HepG2 (cell line): ENCODE data around the gene CPN1. TPM values are rescaled to one million over a fixed set of nuclear protein-coding genes. Genes with fewer than 3 reads are reported as not detected.
A peak's percentile ranks its signal among the peaks of the same experiment; 100 is the strongest.

Experiments used
- EHMT2 ChIP-seq: fragments of 200-600 bp; sonication (generic); IDR thresholded peaks from 2 replicates; pipeline ENCODE4 v1.7.0; 2017; ENCODE audit warnings: antibody characterized with exemption, low read depth, low read length, borderline replicate concordance
- ETV5 ChIP-seq: IDR thresholded peaks from 2 replicates; pipeline ENCODE4 v1.6.1; 2018; ENCODE audit warnings: missing biosample characterization, missing genetic modification reagents, inconsistent platforms, borderline replicate concordance
- FOXA1 ChIP-seq, 2 experiments: fragments of 450-650 bp in 1 of 2; sonication (generic) in 1 of 2; formaldehyde crosslinking in 1 of 2; IDR thresholded peaks; 2 replicates each; pipeline versions ENCODE4 v1.4.0 to v1.6.1; 2016 to 2020; ENCODE audit warnings: missing genetic modification reagents in 1 of 2
- ISL2 ChIP-seq: sonication (generic); formaldehyde crosslinking; IDR thresholded peaks from 2 replicates; pipeline ENCODE4 v1.5.0; 2020; ENCODE audit warnings: missing genetic modification reagents
- LRRFIP1 ChIP-seq: sonication (generic); formaldehyde crosslinking; conservative IDR thresholded peaks from 2 replicates; pipeline ENCODE4 v1.4.0; 2020; ENCODE audit warnings: missing genetic modification reagents
- MXD4 ChIP-seq: IDR thresholded peaks from 2 replicates; pipeline ENCODE4 v1.6.1; 2016; ENCODE audit warnings: mild to moderate bottlenecking, missing biosample characterization, missing genetic modification reagents
- NCOA2 ChIP-seq: sonication (generic); formaldehyde crosslinking; IDR thresholded peaks from 2 replicates; pipeline ENCODE4 v1.8.0; 2022; ENCODE audit warnings: inconsistent platforms
- NR2F6 ChIP-seq, 2 experiments: IDR thresholded peaks; 2 replicates each; pipeline ENCODE4 v1.6.1; 2016; ENCODE audit warnings: antibody characterized with exemption in 1 of 2, mild to moderate bottlenecking in 1 of 2
- RXRB ChIP-seq: IDR thresholded peaks from 2 replicates; pipeline ENCODE4 v1.6.1; 2016; ENCODE audit warnings: borderline replicate concordance, missing genetic modification reagents, missing compliant biosample characterization
- TBX3 ChIP-seq: fragments of 450-650 bp; IDR thresholded peaks from 2 replicates; pipeline ENCODE4 v1.6.1; 2017; ENCODE audit warnings: antibody characterized with exemption, mild to moderate bottlenecking, inconsistent platforms, borderline replicate concordance
- ZNF12 ChIP-seq: sonication (generic); formaldehyde crosslinking; IDR thresholded peaks from 2 replicates; pipeline ENCODE4 v1.5.0; 2020; ENCODE audit warnings: missing genetic modification reagents
- ZNF232 ChIP-seq: sonication (generic); formaldehyde crosslinking; IDR thresholded peaks from 2 replicates; pipeline ENCODE4 v1.4.0; 2020; ENCODE audit warnings: missing genetic modification reagents, borderline replicate concordance
- ZNF614 ChIP-seq: IDR thresholded peaks from 2 replicates; pipeline ENCODE4 v1.6.1; 2018; ENCODE audit warnings: missing biosample characterization, missing genetic modification reagents, inconsistent platforms, borderline replicate concordance
- ZNF841 ChIP-seq: sonication (generic); formaldehyde crosslinking; IDR thresholded peaks from 2 replicates; pipeline ENCODE4 v1.8.1; 2023; ENCODE audit warnings: missing genetic modification reagents, borderline replicate concordance
- ZNF883 ChIP-seq: sonication (generic); formaldehyde crosslinking; IDR thresholded peaks from 2 replicates; pipeline ENCODE4 v1.5.1; 2020; ENCODE audit warnings: mild to moderate bottlenecking, missing genetic modification reagents; ENCODE audit errors: not compliant biosample characterization
- polyA plus RNA-seq, 8 experiments: library from polyadenylated mRNA; depleted of rRNA in 3 of 8; stranded (reverse) in 7 of 8; unstranded in 1 of 8; fragments of >200 nt; fragmentation: Illumina TruSeq in 4 of 8; extraction: Trizol in 4 of 8; gene quantifications; 2 replicates each; pipeline versions ENCODE4 v1.2.1 to v1.2.3, GENCODE V29; 2011 to 2016; ENCODE audit warnings: low read depth in 4 of 8, missing spikeins in 1 of 8, mixed read lengths in 1 of 8; ENCODE audit not compliant: insufficient read depth in 1 of 8
- total RNA-seq, 5 experiments: library from RNA; depleted of rRNA; stranded (reverse); fragments of >200 nt; fragmentation: Illumina TruSeq; extraction: Trizol; gene quantifications; 2 replicates each; pipeline ENCODE4 v1.2.3, GENCODE V29; 2016; ENCODE audit warnings: low read depth in 1 of 5
- TF ChIP-seq, protein P1 (sequence below): sonication (generic); formaldehyde crosslinking; IDR thresholded peaks from 2 replicates; pipeline ENCODE4 v1.5.0; 2020; ENCODE audit warnings: mild to moderate bottlenecking, missing genetic modification reagents, borderline replicate concordance
- TF ChIP-seq, protein P2 (sequence below): sonication (generic); formaldehyde crosslinking; IDR thresholded peaks from 2 replicates; pipeline ENCODE4 v1.5.1; 2020; ENCODE audit warnings: missing genetic modification reagents, mild to moderate bottlenecking, borderline replicate concordance

CPN1 gene
- total and polyA plus RNA-seq, 2 of the 13 experiments (the other 11 are each of a cell fraction or from before 2014, with no cell fraction given): 17.3 to 35.1 TPM

DNA sequence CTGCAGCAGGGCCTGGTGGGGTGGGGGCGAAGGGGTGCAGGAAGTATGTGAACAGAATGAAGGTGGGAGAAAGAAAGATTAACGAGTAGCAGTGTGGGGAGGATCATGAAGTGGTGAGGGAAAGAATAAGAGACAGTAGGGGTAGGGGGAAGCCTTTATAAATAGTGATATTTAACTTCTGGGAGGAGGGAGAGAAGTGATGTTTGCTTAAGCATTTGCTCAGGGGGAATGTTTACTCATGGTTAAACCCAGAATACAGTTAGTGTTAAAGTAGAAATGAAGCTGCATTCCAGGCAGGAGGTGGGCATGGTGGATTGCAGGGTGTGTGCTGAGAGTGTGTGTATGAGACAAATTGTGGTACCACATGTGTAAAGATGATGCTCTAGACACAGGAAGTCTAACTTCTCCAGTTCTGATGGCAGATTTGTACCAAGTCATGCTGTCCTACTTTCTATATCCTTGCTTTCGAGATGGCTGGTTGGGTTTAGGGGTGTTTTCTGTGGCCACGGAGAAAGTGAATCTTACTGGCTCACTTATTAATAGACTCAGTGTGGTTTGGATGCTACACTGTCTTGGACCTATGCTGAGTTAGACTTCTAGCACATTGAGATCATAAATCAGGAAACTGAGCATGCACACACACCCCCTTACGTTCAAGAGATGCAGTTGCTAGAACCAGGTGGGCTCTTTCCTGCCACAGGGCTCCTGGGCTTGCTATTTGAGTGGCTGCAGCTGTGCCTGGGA is 61.4 kb downstream of the CPN1 start (continued):
- TF ChIP-seq, protein P1, sequence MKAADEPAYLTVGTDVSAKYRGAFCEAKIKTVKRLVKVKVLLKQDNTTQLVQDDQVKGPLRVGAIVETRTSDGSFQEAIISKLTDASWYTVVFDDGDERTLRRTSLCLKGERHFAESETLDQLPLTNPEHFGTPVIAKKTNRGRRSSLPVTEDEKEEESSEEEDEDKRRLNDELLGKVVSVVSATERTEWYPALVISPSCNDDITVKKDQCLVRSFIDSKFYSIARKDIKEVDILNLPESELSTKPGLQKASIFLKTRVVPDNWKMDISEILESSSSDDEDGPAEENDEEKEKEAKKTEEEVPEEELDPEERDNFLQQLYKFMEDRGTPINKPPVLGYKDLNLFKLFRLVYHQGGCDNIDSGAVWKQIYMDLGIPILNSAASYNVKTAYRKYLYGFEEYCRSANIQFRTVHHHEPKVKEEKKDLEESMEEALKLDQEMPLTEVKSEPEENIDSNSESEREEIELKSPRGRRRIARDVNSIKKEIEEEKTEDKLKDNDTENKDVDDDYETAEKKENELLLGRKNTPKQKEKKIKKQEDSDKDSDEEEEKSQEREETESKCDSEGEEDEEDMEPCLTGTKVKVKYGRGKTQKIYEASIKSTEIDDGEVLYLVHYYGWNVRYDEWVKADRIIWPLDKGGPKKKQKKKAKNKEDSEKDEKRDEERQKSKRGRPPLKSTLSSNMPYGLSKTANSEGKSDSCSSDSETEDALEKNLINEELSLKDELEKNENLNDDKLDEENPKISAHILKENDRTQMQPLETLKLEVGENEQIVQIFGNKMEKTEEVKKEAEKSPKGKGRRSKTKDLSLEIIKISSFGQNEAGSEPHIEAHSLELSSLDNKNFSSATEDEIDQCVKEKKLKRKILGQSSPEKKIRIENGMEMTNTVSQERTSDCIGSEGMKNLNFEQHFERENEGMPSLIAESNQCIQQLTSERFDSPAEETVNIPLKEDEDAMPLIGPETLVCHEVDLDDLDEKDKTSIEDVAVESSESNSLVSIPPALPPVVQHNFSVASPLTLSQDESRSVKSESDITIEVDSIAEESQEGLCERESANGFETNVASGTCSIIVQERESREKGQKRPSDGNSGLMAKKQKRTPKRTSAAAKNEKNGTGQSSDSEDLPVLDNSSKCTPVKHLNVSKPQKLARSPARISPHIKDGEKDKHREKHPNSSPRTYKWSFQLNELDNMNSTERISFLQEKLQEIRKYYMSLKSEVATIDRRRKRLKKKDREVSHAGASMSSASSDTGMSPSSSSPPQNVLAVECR (CRISPR knock-in tag): no peak
- TF ChIP-seq NR2F6 (IDR thresholded peaks at IDR 0.05): no peak
- peak; percentile 46; the same call in 1 of the 2 replicates for TF ChIP-seq NR2F6 (CRISPR knock-in tag; IDR thresholded peaks at IDR 0.05)
- TF ChIP-seq ZNF614 (CRISPR knock-in tag): no peak
- TF ChIP-seq MXD4: 0 out of 2 replicates have a peak, but pooled peaks have one; percentile 24
- TF ChIP-seq, protein P2, sequence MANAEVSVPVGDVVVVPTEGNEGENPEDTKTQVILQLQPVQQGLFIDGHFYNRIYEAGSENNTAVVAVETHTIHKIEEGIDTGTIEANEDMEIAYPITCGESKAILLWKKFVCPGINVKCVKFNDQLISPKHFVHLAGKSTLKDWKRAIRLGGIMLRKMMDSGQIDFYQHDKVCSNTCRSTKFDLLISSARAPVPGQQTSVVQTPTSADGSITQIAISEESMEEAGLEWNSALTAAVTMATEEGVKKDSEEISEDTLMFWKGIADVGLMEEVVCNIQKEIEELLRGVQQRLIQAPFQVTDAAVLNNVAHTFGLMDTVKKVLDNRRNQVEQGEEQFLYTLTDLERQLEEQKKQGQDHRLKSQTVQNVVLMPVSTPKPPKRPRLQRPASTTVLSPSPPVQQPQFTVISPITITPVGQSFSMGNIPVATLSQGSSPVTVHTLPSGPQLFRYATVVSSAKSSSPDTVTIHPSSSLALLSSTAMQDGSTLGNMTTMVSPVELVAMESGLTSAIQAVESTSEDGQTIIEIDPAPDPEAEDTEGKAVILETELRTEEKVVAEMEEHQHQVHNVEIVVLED (CRISPR knock-in tag): no peak
- no peak for TF ChIP-seq LRRFIP1 (CRISPR knock-in tag)
- TF ChIP-seq RXRB (CRISPR knock-in tag): peak; percentile 42; the same call in 1 of the 2 replicates
- TF ChIP-seq ZNF883 (CRISPR knock-in tag): no peak
- TF ChIP-seq FOXA1 (IDR thresholded peaks at IDR 0.05): peak; percentile 69
- peak; percentile 80 for TF ChIP-seq FOXA1 (CRISPR knock-in tag; IDR thresholded peaks at IDR 0.05)
- no peak for TF ChIP-seq ZNF841 (CRISPR knock-in tag)
- no peak; the same call in 1 of the 2 replicates for TF ChIP-seq ETV5
- peak; percentile 50; the same call in 1 of the 2 replicates for TF ChIP-seq TBX3
- TF ChIP-seq ISL2 (CRISPR knock-in tag): 0 out of 2 replicates have a peak, but pooled peaks have one; percentile 42
- peak; percentile 53; the same call in 1 of the 2 replicates for TF ChIP-seq NCOA2
- TF ChIP-seq EHMT2: no peak
- no peak for TF ChIP-seq ZNF232 (CRISPR knock-in tag)
- TF ChIP-seq ZNF12 (CRISPR knock-in tag): 0 out of 2 replicates have a peak, but pooled peaks have one; percentile 33
